Endothelial cell of umbilical vein (primary cell): Measurements from ENCODE around the gene UGT1A7. TPM values are rescaled to one million over a fixed set of nuclear protein-coding genes. Genes with fewer than 3 reads are reported as not detected.

Source experiments
- BruUV-seq: library from RNA; stranded (reverse); fragments of 400-500 nt; replicated peaks from 2 replicates; lab custom pipeline; 2021; lab: Mats Ljungman, UMichigan
- CTCF ChIA-PET: fragments of 300-600, 350-600 bp; sonication (Branson Sonifier 250); formaldehyde crosslinking; loops from one replicate; lab custom pipeline; 2021; ENCODE audit warnings: antibody characterized with exemption, inconsistent platforms; lab: Charles Lee
- POLR2A ChIA-PET: fragments of 300-600, 350-600 bp; sonication (Branson Sonifier 250); formaldehyde crosslinking; loops from one replicate; lab custom pipeline; 2021; ENCODE audit warnings: antibody characterized with exemption, inconsistent platforms; lab: Charles Lee
- DNase-seq: peaks from one replicate; pipeline ENCODE4 v3.0.0-alpha.2; 2011; ENCODE audit warnings: low read depth, low spot score
- FAIRE-seq: peaks from 2 replicates; lab custom pipeline; 2011; peaks lifted over from hg19 to GRCh38; lab: Jason Lieb, UNC
- H2AFZ ChIP-seq: 2 replicates; pipeline ENCODE4 v1.6.0; 2012; ENCODE audit warnings: low read depth, low read length, control low read depth, inconsistent platforms
- H3K27ac ChIP-seq: 2 replicates; pipeline ENCODE4 v1.5.1; 2011; ENCODE audit warnings: low read depth, mild to moderate bottlenecking, control low read depth, low read length, moderate library complexity; ENCODE audit not compliant: insufficient read depth
- H3K27me3 ChIP-seq, 2 experiments: 2 replicates each; pipeline versions ENCODE4 v1.6.0 to v1.6.1; 2011; ENCODE audit warnings: low read length in 2 of 2, mixed read lengths in 1 of 2; ENCODE audit not compliant: control insufficient read depth in 2 of 2, insufficient read depth in 2 of 2
- H3K36me3 ChIP-seq, 2 experiments: 2 replicates in 1 of 2; 3 replicates in 1 of 2; pipeline ENCODE4 v1.5.1; 2011; ENCODE audit warnings: low read length in 2 of 2, mild to moderate bottlenecking in 1 of 2, moderate library complexity in 1 of 2; ENCODE audit not compliant: control insufficient read depth in 2 of 2, insufficient read depth in 2 of 2; ENCODE audit errors: extremely low read depth in 1 of 2
- H3K4me1 ChIP-seq: 3 replicates; pipeline ENCODE4 v1.5.1; 2011; ENCODE audit warnings: mild to moderate bottlenecking, low read length; ENCODE audit not compliant: control insufficient read depth, insufficient read depth; ENCODE audit errors: extremely low read depth
- H3K4me2 ChIP-seq: 2 replicates; pipeline ENCODE4 v1.6.1; 2011; ENCODE audit warnings: low read length, control low read depth, mixed read lengths; ENCODE audit not compliant: insufficient read depth
- H3K4me3 ChIP-seq, 3 experiments: fragments of 200-600 bp in 1 of 3; sonication (generic), shearing (Covaris generic) in 1 of 3; replicated peaks in 1 of 3; 2 replicates each; pipeline ENCODE4 v1.5.1; 2011 to 2016; ENCODE audit warnings: control low read depth in 3 of 3, low read length in 3 of 3, mild to moderate bottlenecking in 2 of 3, inconsistent platforms in 1 of 3, low read depth in 1 of 3, moderate library complexity in 1 of 3; ENCODE audit not compliant: insufficient read depth in 1 of 3
- H3K79me2 ChIP-seq: 2 replicates; pipeline ENCODE4 v1.6.0; 2012; ENCODE audit warnings: low read length, inconsistent platforms; ENCODE audit not compliant: control insufficient read depth, insufficient read depth
- H3K9ac ChIP-seq: replicated peaks from 2 replicates; pipeline ENCODE3; 2011; ENCODE audit warnings: low read length, control low read depth; ENCODE audit not compliant: insufficient read depth; ENCODE audit errors: extremely low read depth
- H3K9me1 ChIP-seq: replicated peaks from 3 replicates; pipeline ENCODE4 v1.6.0; 2011; ENCODE audit warnings: mild to moderate bottlenecking, low read length; ENCODE audit not compliant: control insufficient read depth, insufficient read depth; ENCODE audit errors: extremely low read depth
- H3K9me3 ChIP-seq: replicated peaks from 2 replicates; pipeline ENCODE4 v1.5.1; 2012; ENCODE audit warnings: low read length, inconsistent platforms; ENCODE audit not compliant: control insufficient read depth, insufficient read depth
- H4K20me1 ChIP-seq: replicated peaks from 2 replicates; pipeline ENCODE3; 2011; ENCODE audit warnings: mild to moderate bottlenecking, low read length; ENCODE audit not compliant: control insufficient read depth, insufficient read depth; ENCODE audit errors: extremely low read depth
- CTCF ChIP-seq, 2 donors: IDR thresholded peaks; 1 replicate in 1 of 2; 2 replicates in 1 of 2; pipeline ENCODE4 v1.5.1; 2011; ENCODE audit warnings: low read length in 2 of 2, mild to moderate bottlenecking in 2 of 2, moderate library complexity in 2 of 2, control low read depth in 1 of 2, inconsistent platforms in 1 of 2, low read depth in 1 of 2; ENCODE audit not compliant: insufficient read depth in 1 of 2; ENCODE audit errors: extremely low read depth in 1 of 2
- EZH2 ChIP-seq: IDR thresholded peaks from 2 replicates; pipeline ENCODE4 v1.6.1; 2012; ENCODE audit warnings: borderline replicate concordance, low read depth, mild to moderate bottlenecking, moderate library complexity, low read length, inconsistent platforms; ENCODE audit not compliant: severe bottlenecking
- FOS ChIP-seq: IDR thresholded peaks from 2 replicates; pipeline ENCODE4 v1.6.1; 2011; ENCODE audit warnings: mild to moderate bottlenecking, low read length, moderate library complexity, borderline replicate concordance; ENCODE audit not compliant: insufficient read depth
- GATA2 ChIP-seq: IDR thresholded peaks from 2 replicates; pipeline ENCODE4 v1.7.0; 2011; ENCODE audit warnings: low read depth, mild to moderate bottlenecking, moderate library complexity, mixed read lengths, low read length; ENCODE audit not compliant: insufficient read length, insufficient read depth
- JUN ChIP-seq: IDR thresholded peaks from 2 replicates; pipeline ENCODE4 v1.6.1; 2011; ENCODE audit warnings: borderline replicate concordance, low read depth; ENCODE audit not compliant: insufficient read length, insufficient read depth
- MAX ChIP-seq: IDR thresholded peaks from 2 replicates; pipeline ENCODE4 v1.6.1; 2011; ENCODE audit not compliant: insufficient read depth, insufficient read length
- MYC ChIP-seq: IDR thresholded peaks from one replicate; pipeline ENCODE4 v1.6.1; 2011; ENCODE audit warnings: mild to moderate bottlenecking, low read depth, low read length
- POLR2A ChIP-seq: IDR thresholded peaks from 2 replicates; pipeline ENCODE4 v1.6.1; 2012; ENCODE audit warnings: low read depth, mild to moderate bottlenecking, control low read depth, low read length
- POLR2AphosphoS5 ChIP-seq: IDR thresholded peaks from 2 replicates; pipeline ENCODE4 v1.6.1; 2012; ENCODE audit warnings: low read depth, mild to moderate bottlenecking, control low read depth, low read length, moderate library complexity; ENCODE audit not compliant: insufficient read depth
- dilution Hi-C: fragments of 300-500 bp; cut with MboI; formaldehyde crosslinking; loops from one replicate; pipeline ENCODE4 v1.15.0; 2019; ENCODE audit warnings: low sequenced_read_pairs; ENCODE audit not compliant: extremely low pct_ligation_motif_present
- intact Hi-C: fragments of 100-400 bp; cut with micrococcal nuclease; formaldehyde crosslinking; loops from one replicate; pipeline ENCODE4 v1.10.0; 2022
- polyA plus RNA-seq, 4 experiments: library from polyadenylated mRNA; depleted of rRNA in 3 of 4; stranded (reverse) in 3 of 4; unstranded in 1 of 4; fragments of >200 nt; gene quantifications; 2 replicates each; pipeline versions ENCODE4 v1.2.1 to v1.2.3, GENCODE V29; 2011 to 2012; ENCODE audit warnings: missing spikeins in 1 of 4
- total RNA-seq: library from RNA; stranded (reverse); gene quantifications from 2 replicates; pipeline ENCODE4 v1.2.3, GENCODE V29; 2021

Gene UGT1A7
- total and polyA plus RNA-seq, 2 donors (not counting 3 experiments of a cell fraction or from before 2014, with no cell fraction given), result not detected

GRCh38 chr2:233673896-233674295, 7.8 kb upstream of the UGT1A7 start:
- no peak for FAIRE-seq
- no peak overlapping the region for H3K4me3 ChIP-seq
- POLR2A ChIA-PET, result no interaction called here

More at GRCh38 chr2:233673896-233674295, 7.8 kb upstream of the UGT1A7 start:
- no peak for DNase-seq
- no peak overlapping the region for H3K9ac ChIP-seq
- H3K36me3 ChIP-seq, result no peaks in the 10 kb centered on the region
- dilution Hi-C loops, result no loop called here
- no peaks in the 10 kb centered on the region for H3K79me2 ChIP-seq
- no TSS peak for BruUV-seq
- no peak overlapping the region for H3K4me2 ChIP-seq
- no peaks in the 10 kb centered on the region for H3K9me1 ChIP-seq
- intact Hi-C loops, result no loop called here
- no peak overlapping the region for H3K27ac ChIP-seq
- H3K4me1 ChIP-seq, result no peaks in the 10 kb centered on the region
- TF ChIP-seq FOS (no peak), CTCF (IDR thresholded peaks at IDR 0.05; ENCODE audit: extremely low read depth in 1 of 2, insufficient read depth in 1 of 2, low read depth in 1 of 2, low read length in 2 of 2) (no peak), MAX (no peak), MYC (no peak), EZH2 (no peak), JUN (no peak), POLR2A (no peak), GATA2 (no peak), POLR2AphosphoS5 (no peak)
- H3K27me3 ChIP-seq, result no peaks in the 10 kb centered on the region
- CTCF ChIA-PET, result no interaction called here
- no peaks in the 10 kb centered on the region for H4K20me1 ChIP-seq
- H3K9me3 ChIP-seq, result no peaks in the 10 kb centered on the region
- no peak overlapping the region for H2AFZ ChIP-seq
